GM18909 (cell line): ENCODE measurements around the gene TRAF4.
A peak's percentile ranks its signal among the peaks of the same experiment; 100 is the strongest.

Experiments
- ATAC-seq: cut with Tn5 transposase; IDR thresholded peaks from one replicate; pipeline ENCODE4 v1.9.1; 2021; ENCODE audit warnings: mild to moderate bottlenecking; ENCODE audit not compliant: unreplicated experiment, poor library complexity

TRAF4 gene

DNA sequence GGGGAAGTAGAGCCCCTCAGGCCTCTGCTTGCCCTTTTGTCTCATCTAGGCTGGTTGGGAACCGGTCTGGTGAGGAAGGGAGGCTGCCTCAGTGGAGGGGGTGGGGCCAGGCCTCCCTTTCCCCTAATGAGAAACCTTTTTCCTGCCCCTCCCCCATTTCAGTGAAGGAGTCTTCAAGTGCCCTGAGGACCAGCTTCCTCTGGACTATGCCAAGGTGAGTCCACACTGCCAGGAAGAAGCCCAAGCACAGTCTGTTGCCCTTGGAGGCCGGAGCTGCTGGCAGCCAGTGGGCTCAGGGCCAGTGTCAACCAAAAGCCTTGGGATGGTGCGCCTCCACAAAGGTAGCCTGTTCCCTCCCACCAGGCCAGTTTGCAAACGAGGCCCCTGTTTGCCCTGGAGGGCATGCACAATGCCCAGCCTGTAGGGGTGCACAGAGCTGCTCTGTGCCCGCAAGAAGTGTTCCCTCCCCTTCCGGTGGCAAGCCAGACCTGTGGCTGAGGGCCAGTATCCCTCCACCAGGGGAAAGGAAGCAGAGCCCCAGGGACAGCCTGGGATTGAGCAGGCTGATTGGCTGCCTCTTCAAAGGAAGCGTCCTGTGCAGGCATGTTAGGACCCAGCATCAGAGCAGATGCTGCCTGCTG is 3.4 kb downstream of the TRAF4 start:
- ATAC-seq, result no peak

- ATAC-seq, result no peak
Observed at GRCh38 chr17:28747801-28748750, 4.3 kb downstream of the TRAF4 start.

DNA sequence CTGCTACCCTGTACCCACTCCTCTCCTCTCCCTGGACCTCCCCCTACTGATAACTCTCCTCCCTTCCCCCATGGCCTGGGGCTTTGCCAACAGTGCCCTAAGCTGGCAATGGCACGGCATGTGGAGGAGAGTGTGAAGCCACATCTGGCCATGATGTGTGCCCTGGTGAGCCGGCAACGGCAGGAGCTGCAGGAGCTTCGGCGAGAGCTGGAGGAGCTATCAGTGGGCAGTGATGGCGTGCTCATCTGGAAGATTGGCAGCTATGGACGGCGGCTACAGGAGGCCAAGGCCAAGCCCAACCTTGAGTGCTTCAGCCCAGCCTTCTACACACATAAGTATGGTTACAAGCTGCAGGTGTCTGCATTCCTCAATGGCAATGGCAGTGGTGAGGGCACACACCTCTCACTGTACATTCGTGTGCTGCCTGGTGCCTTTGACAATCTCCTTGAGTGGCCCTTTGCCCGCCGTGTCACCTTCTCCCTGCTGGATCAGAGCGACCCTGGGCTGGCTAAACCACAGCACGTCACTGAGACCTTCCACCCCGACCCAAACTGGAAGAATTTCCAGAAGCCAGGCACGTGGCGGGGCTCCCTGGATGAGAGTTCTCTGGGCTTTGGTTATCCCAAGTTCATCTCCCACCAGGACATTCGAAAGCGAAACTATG is 5.2 kb downstream of the TRAF4 start:
- no peak for ATAC-seq

- ATAC-seq, result no peak
Observed at GRCh38 chr17:28749516-28750177, 5.8 kb downstream of the TRAF4 start.

- peak; percentile 68 for ATAC-seq
Observed at GRCh38 chr17:28750178-28751047, 6.6 kb downstream of the TRAF4 start.

DNA sequence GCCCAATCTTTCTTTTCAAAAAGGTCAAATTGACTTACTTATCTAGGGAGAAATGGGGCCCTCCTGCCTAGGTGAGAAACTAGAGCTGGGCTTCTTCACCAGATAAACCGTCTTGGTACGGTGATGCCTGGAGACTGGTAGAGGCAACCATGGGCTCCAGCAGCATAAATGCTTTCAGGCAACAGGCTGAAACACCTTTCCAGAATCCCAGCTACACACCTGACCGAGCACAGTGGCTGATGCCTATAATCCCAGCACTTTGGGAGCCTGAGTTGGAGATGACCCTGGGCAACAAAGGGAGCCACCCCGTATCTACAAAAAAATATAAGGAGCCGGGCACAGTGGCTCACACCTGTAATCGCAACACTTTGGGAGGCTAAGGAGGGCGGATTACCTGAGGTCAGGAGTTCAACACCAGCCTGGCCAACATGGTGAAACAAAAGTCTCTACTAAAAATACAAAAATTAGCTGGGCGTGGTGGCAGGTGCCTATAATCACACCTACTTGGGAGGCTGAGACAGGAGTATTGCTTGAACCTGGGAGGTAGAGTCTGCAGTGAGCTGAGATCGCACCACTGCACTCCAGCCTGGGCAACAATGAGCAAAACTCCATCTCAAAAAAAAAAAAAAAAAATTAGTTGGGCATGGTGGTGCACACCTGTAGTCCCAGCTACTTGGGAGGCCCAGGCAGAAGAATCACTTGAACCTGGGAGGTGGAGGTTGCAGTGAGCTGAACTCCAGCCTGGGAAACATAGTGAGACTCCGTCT is 8.0 kb downstream of the TRAF4 start:
- no peak for ATAC-seq

GRCh38 chr17:28755486-28755885 is 11.7 kb downstream of the TRAF4 start:
- no peak for ATAC-seq

- no peak for ATAC-seq
Observed at GRCh38 chr17:28756049-28756804, 12.4 kb downstream of the TRAF4 start.

DNA sequence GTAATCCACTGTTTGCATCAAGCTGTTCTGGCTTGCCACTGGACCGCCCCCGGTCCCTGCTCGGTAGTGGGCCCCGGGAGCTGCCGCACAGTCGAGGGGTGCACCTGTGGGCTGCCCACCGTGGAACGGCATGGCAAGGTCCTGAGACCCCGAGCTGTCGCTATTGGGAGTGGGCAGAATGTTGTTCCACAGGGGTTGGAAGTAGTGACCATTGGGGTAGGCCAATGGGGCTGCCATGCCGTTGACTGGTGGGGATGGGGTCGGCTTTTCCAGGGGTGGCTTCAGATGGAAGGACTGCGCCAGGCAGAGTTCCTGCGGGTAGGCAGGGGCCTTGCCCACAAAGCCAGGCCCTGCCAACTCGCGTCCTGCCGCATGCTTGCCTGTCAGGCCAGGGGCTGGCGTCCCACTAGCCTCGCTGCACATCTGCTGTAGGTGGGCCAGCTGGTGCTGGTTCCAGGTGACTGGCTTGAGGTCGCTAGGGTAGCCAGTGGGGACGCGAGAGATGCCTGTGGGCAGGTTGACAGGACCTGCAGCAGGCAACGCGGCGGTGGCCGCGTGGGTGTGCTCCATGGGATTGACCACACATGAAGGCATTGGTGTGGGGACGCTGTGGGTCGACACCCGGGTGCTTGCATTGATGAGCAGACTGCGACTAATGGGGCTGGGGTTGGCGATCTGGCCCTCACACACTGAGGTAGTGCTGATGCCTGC is 14.8 kb downstream of the TRAF4 start:
- ATAC-seq, result no peak

GRCh38 chr17:28759256-28759865 is 15.6 kb downstream of the TRAF4 start:
- ATAC-seq, result no peak

GRCh38 chr17:28760601-28761562 is 17.1 kb downstream of the TRAF4 start:
- no peak for ATAC-seq

DNA sequence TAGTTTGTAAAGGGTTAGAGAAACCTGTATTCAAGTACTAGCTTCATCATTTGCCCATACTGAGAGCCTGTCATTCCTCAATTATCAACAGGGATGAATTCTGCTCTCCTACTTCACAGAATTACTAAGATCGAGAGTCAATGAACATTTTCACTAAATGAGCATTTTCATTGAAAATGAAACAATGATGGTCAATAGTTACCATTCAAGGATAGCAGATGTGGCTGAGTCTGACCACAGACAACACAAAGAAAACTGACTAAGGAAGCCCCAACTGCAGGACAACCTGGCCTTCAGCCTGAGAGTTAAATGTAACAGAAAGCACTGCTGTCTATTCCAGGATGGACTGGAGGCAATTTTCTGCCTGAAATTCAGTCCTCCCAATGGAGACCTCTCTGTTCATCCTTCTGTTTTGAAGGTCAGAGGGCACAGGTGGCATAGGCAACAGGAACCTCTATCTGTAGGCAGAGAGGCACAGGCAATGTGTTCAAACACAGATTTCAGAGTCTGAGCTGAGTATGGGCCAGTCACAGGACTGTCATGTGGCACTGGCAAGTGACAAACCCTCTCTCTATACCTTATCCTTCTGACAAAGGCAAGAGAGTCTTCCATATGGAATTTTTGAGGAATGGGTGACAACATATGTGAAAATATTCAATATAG is 19.5 kb downstream of the TRAF4 start:
- ATAC-seq, result no peak

GRCh38 chr17:28763804-28764266 is 20.0 kb downstream of the TRAF4 start:
- ATAC-seq, result no peak

- ATAC-seq, result no peak
Observed at GRCh38 chr17:28765038-28765437, 21.2 kb downstream of the TRAF4 start.

- no peak for ATAC-seq
Observed at GRCh38 chr17:28773736-28774135, 29.9 kb downstream of the TRAF4 start.
